Effector CD8-positive, alpha-beta T cell (primary cell): ENCODE data around the gene DYRK1B.

Experiments
- DNase-seq: peaks from one replicate; lab custom pipeline; 2025; lab: John Stamatoyannopoulos, UW

Gene DYRK1B

GRCh38 chr19:39858541-39858940 is 24.6 kb upstream of the DYRK1B start:
- no peak for DNase-seq

- no peak for DNase-seq
These were observed 18.9 kb upstream of the DYRK1B start for GRCh38 chr19:39852882-39853281.

- no peak for DNase-seq
These were observed 16.9 kb upstream of the DYRK1B start for GRCh38 chr19:39850892-39851291.

- no peak for DNase-seq
These were observed 14.4 kb upstream of the DYRK1B start for GRCh38 chr19:39848392-39848791.

GRCh38 chr19:39847525-39847924 is 13.6 kb upstream of the DYRK1B start:
- no peak for DNase-seq

GRCh38 chr19:39846678-39847486 is 12.9 kb upstream of the DYRK1B start:
- no peak for DNase-seq

GRCh38 chr19:39845933-39846677 is 12.1 kb upstream of the DYRK1B start, which contains the start of gene FBL:
FBL (minus strand) TSS chr19:39846379; CDS start chr19:39846300, 79 bp downstream.
- peak; percentile 97 for DNase-seq

GRCh38 chr19:39845584-39845932 is 11.6 kb upstream of the DYRK1B start:
- no peak for DNase-seq

- no peak for DNase-seq
These were observed 11.2 kb upstream of the DYRK1B start for GRCh38 chr19:39845172-39845571.

GRCh38 chr19:39843919-39844793 is 10.2 kb upstream of the DYRK1B start:
- no peak for DNase-seq

GRCh38 chr19:39842693-39843435 is 8.9 kb upstream of the DYRK1B start:
- no peak for DNase-seq

- DNase-seq, result no peak
These were observed 7.1 kb upstream of the DYRK1B start for GRCh38 chr19:39841041-39841440.

- DNase-seq, result no peak
These were observed 6.5 kb upstream of the DYRK1B start for GRCh38 chr19:39840492-39840891.

GRCh38 chr19:39839678-39840327 is 5.8 kb upstream of the DYRK1B start:
- DNase-seq, result no peak

- DNase-seq, result no peak
These were observed 4.6 kb upstream of the DYRK1B start for GRCh38 chr19:39838569-39838968.

GRCh38 chr19:39837978-39838377 is 4.0 kb upstream of the DYRK1B start:
- no peak for DNase-seq

- DNase-seq, result no peak
These were observed 402 bp upstream of the DYRK1B start for GRCh38 chr19:39834287-39834841.

- DNase-seq, result no peak
These were observed 850 bp downstream of the DYRK1B start for GRCh38 chr19:39833160-39833463.

- DNase-seq, result peak; percentile 25
These were observed 1.4 kb downstream of the DYRK1B start for GRCh38 chr19:39832341-39833083.

GRCh38 chr19:39831679-39832078 is 2.3 kb downstream of the DYRK1B start:
- no peak for DNase-seq
